ENCODE results near the gene ALDH1A1.

ALDH1A1 gene

GRCh38 chr9:72978744-72979143 is 25.9 kb upstream of the ALDH1A1 start:
- no peak for DNase-seq

GRCh38 chr9:72977670-72978069 is 24.8 kb upstream of the ALDH1A1 start:
- DNase-seq: no peak

- DNase-seq: no peak
Measured at GRCh38 chr9:72974501-72974900, 21.6 kb upstream of the ALDH1A1 start.

- no peak for DNase-seq
Measured at GRCh38 chr9:72972636-72973035, 19.8 kb upstream of the ALDH1A1 start.

- DNase-seq: no peak
Measured at GRCh38 chr9:72971411-72971810, 18.6 kb upstream of the ALDH1A1 start.

GRCh38 chr9:72960446-72960845 is 7.6 kb upstream of the ALDH1A1 start:
- DNase-seq: no peak

GRCh38 chr9:72958485-72959281 is 5.8 kb upstream of the ALDH1A1 start:
- DNase-seq: no peak

- no peak for DNase-seq
Measured at GRCh38 chr9:72955571-72955970, 2.7 kb upstream of the ALDH1A1 start.

GRCh38 chr9:72955126-72955455 is 2.2 kb upstream of the ALDH1A1 start:
- DNase-seq: no peak

- no peak for DNase-seq
Measured at GRCh38 chr9:72954431-72955125, 1.7 kb upstream of the ALDH1A1 start.

- no peak for DNase-seq
Measured at GRCh38 chr9:72952381-72952690, 517 bp downstream of the ALDH1A1 start.

GRCh38 chr9:72951520-72952380 is 1.1 kb downstream of the ALDH1A1 start:
- DNase-seq: no peak

- DNase-seq: no peak
Measured at GRCh38 chr9:72950875-72951442, 1.9 kb downstream of the ALDH1A1 start.

GRCh38 chr9:72949918-72950325 is 2.9 kb downstream of the ALDH1A1 start:
- no peak for DNase-seq

- no peak for DNase-seq
Measured at GRCh38 chr9:72949244-72949582, 3.6 kb downstream of the ALDH1A1 start.

GRCh38 chr9:72948575-72949243 is 4.1 kb downstream of the ALDH1A1 start:
- no peak for DNase-seq

- no peak for DNase-seq
Measured at GRCh38 chr9:72947984-72948465, 4.8 kb downstream of the ALDH1A1 start.

- no peak for DNase-seq
Measured at GRCh38 chr9:72946821-72947220, 6.0 kb downstream of the ALDH1A1 start.

GRCh38 chr9:72946318-72946717 is 6.5 kb downstream of the ALDH1A1 start:
- DNase-seq: no peak

GRCh38 chr9:72945391-72945790 is 7.5 kb downstream of the ALDH1A1 start:
- no peak for DNase-seq

- no peak for DNase-seq
Measured at GRCh38 chr9:72943844-72944462, 8.9 kb downstream of the ALDH1A1 start.

- no peak for DNase-seq
Measured at GRCh38 chr9:72942451-72942850, 10.4 kb downstream of the ALDH1A1 start.
